GM06990 (cell line): Measurements from ENCODE around the gene DERA.
"Not testable (repeated sequence)": the region's sequence is repeated elsewhere in the genome, so short reads cannot be mapped to it uniquely, and the experiment has no call there.

Experiments
- DNase-seq: peaks from one replicate; pipeline ENCODE4 v3.0.0-alpha.2; 2011; ENCODE audit not compliant: insufficient read length; ENCODE audit errors: extremely low read depth
- H3K27me3 ChIP-seq: replicated peaks from 2 replicates; pipeline ENCODE4 v1.6.0; 2011; ENCODE audit warnings: low read length; ENCODE audit not compliant: control insufficient read depth, insufficient read depth
- H3K36me3 ChIP-seq: 2 replicates; pipeline ENCODE4 v1.5.1; 2011; ENCODE audit warnings: low read length; ENCODE audit not compliant: control insufficient read depth, insufficient read depth
- H3K4me3 ChIP-seq: replicated peaks from 2 replicates; pipeline ENCODE4 v1.5.1; 2011; ENCODE audit warnings: low read depth, mild to moderate bottlenecking, control low read depth, low read length
- CTCF ChIP-seq: IDR thresholded peaks from 2 replicates; pipeline ENCODE4 v1.5.1; 2011; ENCODE audit warnings: low read length, control low read depth, mild to moderate bottlenecking, inconsistent platforms; ENCODE audit not compliant: insufficient read depth, poor library complexity, severe bottlenecking

DERA gene

GRCh38 chr12:16056910-16057309 lies 145.8 kb downstream of the DERA start:
- no peak for DNase-seq
- Histone ChIP-seq H3K36me3 (no peaks in the 10 kb centered on the region), H3K27me3 (no peaks in the 10 kb centered on the region), H3K4me3 (no peak overlapping the region)
- no peak for TF ChIP-seq CTCF

DNA sequence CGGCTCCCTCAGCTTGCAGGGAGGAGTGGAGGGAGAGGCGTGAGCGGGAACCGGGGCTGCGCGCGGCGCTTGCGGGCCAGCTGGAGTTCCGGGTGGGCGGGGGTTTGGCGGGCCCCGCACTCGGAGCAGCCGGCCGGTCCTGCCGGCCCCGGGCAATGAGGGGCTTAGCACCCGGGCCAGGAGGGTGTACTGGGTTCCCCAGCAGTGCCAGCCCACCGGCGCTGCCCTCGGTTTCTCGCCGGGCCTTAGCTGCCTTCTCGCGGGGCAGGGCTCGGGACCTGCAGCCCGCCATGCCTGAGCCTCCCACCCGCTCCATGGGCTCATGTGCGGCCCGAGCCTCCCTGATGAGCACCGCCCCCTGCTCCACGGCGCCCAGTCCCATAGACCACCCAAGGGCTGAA lies 146.2 kb downstream of the DERA start:
- not testable (repeated sequence) for H3K27me3 ChIP-seq, H3K36me3 ChIP-seq, H3K4me3 ChIP-seq, DNase-seq

DNA sequence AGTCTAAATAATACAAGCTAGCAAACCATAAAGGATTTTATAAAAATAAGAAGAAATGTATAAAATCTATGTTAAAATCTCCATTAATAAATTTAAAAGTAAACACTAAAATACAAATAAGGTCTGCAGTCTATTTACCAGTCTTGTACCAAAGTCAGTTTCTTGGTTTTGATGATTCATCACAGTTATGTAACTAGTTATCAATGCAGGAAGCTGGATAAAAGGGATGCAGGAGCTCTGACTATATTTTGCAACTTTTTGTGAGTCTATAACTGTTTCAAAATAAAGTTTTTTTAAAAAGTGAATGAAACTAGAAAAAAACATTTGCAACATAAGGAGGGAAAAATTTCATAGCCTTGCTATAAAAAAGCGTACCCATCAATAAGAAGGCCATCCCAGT lies 151.5 kb downstream of the DERA start:
- no peak overlapping the region for H3K4me3 ChIP-seq
- H3K27me3 ChIP-seq, result no peaks in the 10 kb centered on the region
- no peak for TF ChIP-seq CTCF
- no peaks in the 10 kb centered on the region for H3K36me3 ChIP-seq
- no peak for DNase-seq

DNA sequence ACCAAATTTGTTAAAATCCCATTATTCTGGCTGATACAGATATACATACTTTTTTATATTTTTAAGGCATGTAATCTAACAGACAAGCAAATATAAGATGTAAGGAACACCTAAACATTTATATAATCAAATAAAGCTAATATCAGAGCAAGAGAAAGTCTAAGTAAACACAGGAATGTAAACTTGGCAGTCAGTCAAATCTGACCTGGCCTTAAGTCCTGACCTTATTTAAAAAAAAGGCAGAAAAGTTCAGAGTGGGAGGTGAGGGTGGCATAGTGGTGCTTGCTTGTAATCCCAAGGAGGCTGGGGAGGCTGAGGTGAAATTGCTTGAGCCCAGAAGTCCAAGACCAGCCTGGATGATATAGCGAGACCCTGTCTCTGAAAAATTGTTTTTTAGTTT lies 152.6 kb downstream of the DERA start:
- Histone ChIP-seq H3K4me3 (no peak overlapping the region), H3K27me3 (no peaks in the 10 kb centered on the region), H3K36me3 (no peaks in the 10 kb centered on the region)
- no peak for DNase-seq
- TF ChIP-seq CTCF, result no peak

GRCh38 chr12:16070113-16070512 lies 159.0 kb downstream of the DERA start:
- TF ChIP-seq CTCF, result no peak
- no peak for DNase-seq
- Histone ChIP-seq H3K27me3 (no peaks in the 10 kb centered on the region), H3K36me3 (no peaks in the 10 kb centered on the region), H3K4me3 (no peak overlapping the region)

- Histone ChIP-seq H3K27me3 (no peaks in the 10 kb centered on the region), H3K4me3 (no peak overlapping the region), H3K36me3 (no peaks in the 10 kb centered on the region)
- TF ChIP-seq CTCF, result no peak
- DNase-seq, result no peak
Measured at GRCh38 chr12:16072678-16073077, 161.5 kb downstream of the DERA start.

GRCh38 chr12:16074894-16075293 lies 163.8 kb downstream of the DERA start:
- no peak for DNase-seq
- Histone ChIP-seq H3K4me3 (no peak overlapping the region), H3K36me3 (no peaks in the 10 kb centered on the region), H3K27me3 (no peaks in the 10 kb centered on the region)
- TF ChIP-seq CTCF, result no peak
